Mesenchymal stem cell (in vitro differentiated cells and primary cell): ENCODE data around the gene SRD5A2. TPM values are rescaled to one million over a fixed set of nuclear protein-coding genes. Genes with fewer than 3 reads are reported as not detected.

Experiments
- DNase-seq: peaks from one replicate; pipeline ENCODE4 v3.0.0-alpha.2; 2013
- H2AFZ ChIP-seq: one replicate; pipeline ENCODE4 v1.6.1; 2013; ENCODE audit warnings: low read depth, mild to moderate bottlenecking, control low read depth, inconsistent platforms, low read length, moderate library complexity
- H2AK5ac ChIP-seq: 2 replicates; pipeline ENCODE4 v1.6.1; 2013; ENCODE audit warnings: low read length, moderate library complexity, mild to moderate bottlenecking, inconsistent platforms; ENCODE audit not compliant: severe bottlenecking
- H2BK120ac ChIP-seq: one replicate; pipeline ENCODE4 v1.6.1; 2013; ENCODE audit warnings: low read depth, mild to moderate bottlenecking, inconsistent platforms, low read length, moderate library complexity
- H2BK12ac ChIP-seq, 2 experiments: one replicate each; pipeline ENCODE4 v1.6.1; 2013; ENCODE audit warnings: inconsistent platforms in 2 of 2, low read length in 2 of 2, mild to moderate bottlenecking in 2 of 2, moderate library complexity in 2 of 2, control low read depth in 1 of 2
- H2BK15ac ChIP-seq: one replicate; pipeline ENCODE4 v1.6.1; 2013; ENCODE audit warnings: mild to moderate bottlenecking, low read depth, inconsistent platforms; ENCODE audit not compliant: poor library complexity, severe bottlenecking
- H2BK5ac ChIP-seq: 2 replicates; pipeline ENCODE4 v1.6.1; 2013; ENCODE audit warnings: low read depth, mild to moderate bottlenecking, low read length, control low read depth, inconsistent platforms; ENCODE audit not compliant: poor library complexity, severe bottlenecking
- H3K14ac ChIP-seq, 2 experiments: one replicate each; pipeline ENCODE4 v1.6.1; 2013; ENCODE audit warnings: inconsistent platforms in 2 of 2, low read length in 2 of 2, control low read depth in 1 of 2, mild to moderate bottlenecking in 1 of 2, moderate library complexity in 1 of 2
- H3K18ac ChIP-seq, 2 experiments: one replicate each; pipeline ENCODE4 v1.6.1; 2013; ENCODE audit warnings: inconsistent platforms in 2 of 2, low read length in 2 of 2, control low read depth in 1 of 2, low read depth in 1 of 2, mild to moderate bottlenecking in 1 of 2
- H3K23ac ChIP-seq, 2 experiments: one replicate each; pipeline ENCODE4 v1.6.1; 2013; ENCODE audit warnings: inconsistent platforms in 2 of 2, low read length in 2 of 2, mild to moderate bottlenecking in 2 of 2, moderate library complexity in 2 of 2, control low read depth in 1 of 2
- H3K27ac ChIP-seq: 2 replicates; pipeline ENCODE4 v1.5.1; 2013; ENCODE audit warnings: mild to moderate bottlenecking, moderate library complexity, low read length, control low read depth, inconsistent platforms; ENCODE audit not compliant: poor library complexity, severe bottlenecking
- H3K27me3 ChIP-seq, 2 experiments: 2 replicates each; pipeline versions ENCODE4 v1.6.1 to v1.7.0; 2013; ENCODE audit warnings: low read length in 2 of 2, mild to moderate bottlenecking in 2 of 2, moderate library complexity in 2 of 2, control low read depth in 1 of 2, inconsistent platforms in 1 of 2; ENCODE audit not compliant: control insufficient read depth in 1 of 2, insufficient read depth in 1 of 2
- H3K36me3 ChIP-seq, 2 experiments: 2 replicates each; pipeline versions ENCODE4 v1.6.1 to v1.7.0; 2013; ENCODE audit warnings: low read length in 2 of 2, control low read depth in 1 of 2, inconsistent platforms in 1 of 2, low read depth in 1 of 2, mild to moderate bottlenecking in 1 of 2; ENCODE audit not compliant: insufficient read depth in 2 of 2, control insufficient read depth in 1 of 2
- H3K4ac ChIP-seq, 2 experiments: one replicate each; pipeline ENCODE4 v1.6.1; 2013; ENCODE audit warnings: inconsistent platforms in 2 of 2, low read length in 2 of 2, mild to moderate bottlenecking in 2 of 2, moderate library complexity in 2 of 2, control low read depth in 1 of 2, low read depth in 1 of 2
- H3K4me1 ChIP-seq: 2 replicates; pipeline ENCODE4 v1.6.1; 2013; ENCODE audit warnings: low read depth, low read length, control low read depth; ENCODE audit not compliant: control insufficient read depth, insufficient read depth
- H3K4me2 ChIP-seq: 2 replicates; pipeline ENCODE4 v1.6.1; 2013; ENCODE audit warnings: low read length, mild to moderate bottlenecking, inconsistent platforms; ENCODE audit not compliant: poor library complexity, severe bottlenecking
- H3K4me3 ChIP-seq, 2 experiments: 2 replicates each; pipeline versions ENCODE4 v1.5.1 to v1.7.0; 2013; ENCODE audit warnings: low read length in 2 of 2, mild to moderate bottlenecking in 2 of 2, control low read depth in 1 of 2, low read depth in 1 of 2; ENCODE audit not compliant: insufficient read depth in 1 of 2
- H3K79me1 ChIP-seq: replicated peaks from 2 replicates; pipeline ENCODE4 v1.6.1; 2013; ENCODE audit warnings: mild to moderate bottlenecking, control low read depth, low read length, inconsistent platforms; ENCODE audit not compliant: poor library complexity, severe bottlenecking
- H3K9ac ChIP-seq: 2 replicates; pipeline ENCODE4 v1.7.0; 2013; ENCODE audit warnings: mild to moderate bottlenecking, low read length, moderate library complexity
- H3K9me3 ChIP-seq: 2 replicates; pipeline ENCODE4 v1.7.0; 2013; ENCODE audit warnings: mild to moderate bottlenecking, low read length; ENCODE audit not compliant: control insufficient read depth
- H4K8ac ChIP-seq: one replicate; pipeline ENCODE4 v1.6.1; 2013; ENCODE audit warnings: inconsistent platforms, mild to moderate bottlenecking, low read length, moderate library complexity
- H4K91ac ChIP-seq: one replicate; pipeline ENCODE4 v1.6.1; 2013; ENCODE audit warnings: mild to moderate bottlenecking, low read length, inconsistent platforms
- WGBS: methylation state at CpG from one replicate; pipeline ENCODE4 v1.1.7; 2013; ENCODE audit warnings: mixed read lengths; 5-methylcytosine and 5-hydroxymethylcytosine counted together
- polyA plus RNA-seq, 2 experiments: library from polyadenylated mRNA; stranded (reverse); fragments of 200-250 nt; gene quantifications; one replicate each; pipeline ENCODE4 v1.2.3, GENCODE V29; 2013

SRD5A2 gene, protein sequence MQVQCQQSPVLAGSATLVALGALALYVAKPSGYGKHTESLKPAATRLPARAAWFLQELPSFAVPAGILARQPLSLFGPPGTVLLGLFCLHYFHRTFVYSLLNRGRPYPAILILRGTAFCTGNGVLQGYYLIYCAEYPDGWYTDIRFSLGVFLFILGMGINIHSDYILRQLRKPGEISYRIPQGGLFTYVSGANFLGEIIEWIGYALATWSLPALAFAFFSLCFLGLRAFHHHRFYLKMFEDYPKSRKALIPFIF
- polyA plus RNA-seq (2013, experiment 1 of 2), result not detected
- polyA plus RNA-seq (2013, experiment 2 of 2), result not detected

DNA sequence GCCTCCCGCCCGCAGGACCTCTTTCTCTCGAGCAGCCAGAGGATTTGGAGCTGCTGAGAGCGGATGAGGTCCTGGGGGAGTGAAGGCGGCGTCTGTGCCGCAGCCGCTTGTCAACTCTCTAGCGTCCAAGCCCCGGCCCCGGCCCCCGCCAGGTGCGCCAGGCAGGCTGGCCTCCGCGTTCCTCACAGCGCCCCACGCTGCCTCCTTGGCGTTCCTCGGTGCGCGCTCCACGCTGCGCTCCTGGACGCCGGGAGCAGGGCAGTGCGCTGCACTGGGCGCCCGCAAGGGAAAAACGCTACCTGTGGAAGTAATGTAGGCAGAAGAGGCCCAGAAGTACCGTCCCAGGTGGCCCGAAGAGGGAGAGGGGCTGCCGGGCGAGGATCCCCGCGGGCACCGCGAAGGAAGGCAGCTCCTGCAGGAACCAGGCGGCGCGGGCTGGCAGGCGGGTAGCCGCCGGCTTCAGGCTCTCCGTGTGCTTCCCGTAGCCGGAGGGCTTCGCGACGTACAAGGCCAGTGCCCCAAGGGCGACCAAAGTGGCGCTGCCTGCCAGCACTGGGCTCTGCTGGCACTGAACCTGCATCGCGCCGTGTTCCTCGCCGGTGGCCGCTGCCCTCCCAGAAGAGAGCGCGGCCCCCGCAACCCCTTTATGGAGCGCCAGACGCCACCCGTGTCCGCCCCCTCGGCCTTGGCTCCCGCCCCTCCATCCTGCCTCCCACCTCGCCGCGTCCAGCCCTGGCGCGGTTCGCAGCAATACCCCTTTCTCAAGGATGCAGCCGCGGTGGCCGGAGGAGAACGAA lies at the start of gene SRD5A2:
Gene SRD5A2 (minus strand): TSS at position 618 of the 797 bp plus-strand sequence. CDS start 38 bp downstream, at position 580.
- H3K27me3 ChIP-seq, result peaks cover 38 to 39% of the 10 kb centered on the region in 2 experiments
- H2BK15ac ChIP-seq, result no peak within 1 kb of the TSS
- H3K4me1 ChIP-seq, result peaks cover 1% of the 10 kb centered on the region
- H3K14ac ChIP-seq, result no peak within 1 kb of the TSS
- H3K4me2 ChIP-seq, result no peak within 1 kb of the TSS
- no peak within 1 kb of the TSS for H2AK5ac ChIP-seq
- no peak within 1 kb of the TSS for H3K4me3 ChIP-seq
- H3K4ac ChIP-seq, result no peak within 1 kb of the TSS
- DNase-seq, result no peak
- H2BK12ac ChIP-seq, result no peak within 1 kb of the TSS
- no peak within 1 kb of the TSS for H3K23ac ChIP-seq
- H4K91ac ChIP-seq, result no peak within 1 kb of the TSS
- H3K18ac ChIP-seq, result no peak within 1 kb of the TSS
- no peak within 1 kb of the TSS for H2AFZ ChIP-seq
- H4K8ac ChIP-seq, result no peak within 1 kb of the TSS
- WGBS, result 39% methylated on average over 74 of the region's 76 CpGs
- H2BK120ac ChIP-seq, result no peak within 1 kb of the TSS
- no peaks in the 10 kb centered on the region for H3K36me3 ChIP-seq
- H3K9ac ChIP-seq, result no peak within 1 kb of the TSS
- H2BK5ac ChIP-seq, result no peak within 1 kb of the TSS
- peaks cover 16% of the 10 kb centered on the region for H3K9me3 ChIP-seq
- H3K27ac ChIP-seq, result no peak within 1 kb of the TSS
- H3K79me1 ChIP-seq, result no peaks in the 10 kb centered on the region

DNA sequence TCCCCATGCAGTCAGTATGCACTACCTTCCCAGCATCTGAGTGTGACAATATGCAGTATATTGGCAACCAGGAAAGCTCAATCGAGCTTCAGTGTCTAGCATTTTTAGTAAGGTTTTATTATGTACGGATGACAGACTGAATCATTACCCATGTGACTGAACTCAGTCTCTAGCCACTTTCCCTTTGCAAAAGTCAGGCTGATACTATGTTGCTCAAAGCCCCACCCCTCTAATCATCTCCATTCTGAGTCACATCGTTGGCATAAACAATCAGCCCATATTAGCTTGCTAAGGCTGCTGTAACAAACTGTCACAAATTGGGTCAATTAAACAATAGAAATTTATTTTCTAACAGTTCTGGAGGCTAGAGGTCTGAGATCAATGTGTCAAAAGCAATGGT lies 25.8 kb upstream of the SRD5A2 start:
- 84% methylated on average over 2 of the region's 3 CpGs for WGBS
- H4K91ac ChIP-seq, result no peak overlapping the region
- H3K36me3 ChIP-seq, result no peaks in the 10 kb centered on the region
- peaks cover 43% of the 10 kb centered on the region for H3K9me3 ChIP-seq
- no peak overlapping the region for H2BK12ac ChIP-seq
- H3K27ac ChIP-seq, result no peak overlapping the region
- no peak overlapping the region for H2AK5ac ChIP-seq
- H3K14ac ChIP-seq, result no peak overlapping the region
- H3K18ac ChIP-seq, result no peak overlapping the region
- H3K23ac ChIP-seq, result no peak overlapping the region
- H3K4me2 ChIP-seq, result no peak overlapping the region
- H3K4ac ChIP-seq, result no peak overlapping the region
- no peaks in the 10 kb centered on the region for H3K4me1 ChIP-seq
- H2AFZ ChIP-seq, result no peak overlapping the region
- no peaks in the 10 kb centered on the region for H3K79me1 ChIP-seq
- H4K8ac ChIP-seq, result no peak overlapping the region
- no peak overlapping the region for H3K9ac ChIP-seq
- no peak overlapping the region for H2BK120ac ChIP-seq
- no peak for DNase-seq
- H2BK15ac ChIP-seq, result no peak overlapping the region
- H2BK5ac ChIP-seq, result no peak overlapping the region
- no peaks in the 10 kb centered on the region for H3K27me3 ChIP-seq
- no peak overlapping the region for H3K4me3 ChIP-seq

- Histone ChIP-seq H3K4me3 (no peak overlapping the region), H3K4ac (no peak overlapping the region), H2BK120ac (no peak overlapping the region), H3K23ac (no peak overlapping the region), H2BK15ac (no peak overlapping the region), H4K91ac (no peak overlapping the region), H2BK12ac (no peak overlapping the region), H3K9ac (no peak overlapping the region), H3K14ac (no peak overlapping the region), H2AFZ (no peak overlapping the region), H3K79me1 (no peaks in the 10 kb centered on the region), H2BK5ac (no peak overlapping the region), H3K36me3 (no peaks in the 10 kb centered on the region), H3K18ac (no peak overlapping the region), H2AK5ac (no peak overlapping the region), H3K27ac (no peak overlapping the region), H3K4me1 (no peaks in the 10 kb centered on the region), H4K8ac (no peak overlapping the region), H3K4me2 (no peak overlapping the region), H3K9me3 (peaks cover 65% of the 10 kb centered on the region), H3K27me3 (no peaks in the 10 kb centered on the region)
- no peak for DNase-seq
Observed at GRCh38 chr2:31598694-31599093, 18.0 kb upstream of the SRD5A2 start.

- peaks cover 10 to 18% of the 10 kb centered on the region in 2 experiments for H3K27me3 ChIP-seq
- no peak overlapping the region for H2AK5ac ChIP-seq
- H2BK120ac ChIP-seq, result no peak overlapping the region
- H2BK5ac ChIP-seq, result no peak overlapping the region
- no peak overlapping the region for H3K23ac ChIP-seq
- no peak overlapping the region for H2AFZ ChIP-seq
- no peak overlapping the region for H2BK12ac ChIP-seq
- no peaks in the 10 kb centered on the region for H3K79me1 ChIP-seq
- no peak for DNase-seq
- H4K91ac ChIP-seq, result no peak overlapping the region
- no peak overlapping the region for H3K18ac ChIP-seq
- no peak overlapping the region for H3K4ac ChIP-seq
- no peak overlapping the region for H3K9ac ChIP-seq
- no peak overlapping the region for H2BK15ac ChIP-seq
- no peak overlapping the region for H4K8ac ChIP-seq
- no peaks in the 10 kb centered on the region for H3K36me3 ChIP-seq
- H3K27ac ChIP-seq, result no peak overlapping the region
- peaks cover 16% of the 10 kb centered on the region for H3K9me3 ChIP-seq
- no peak overlapping the region for H3K4me3 ChIP-seq
- H3K14ac ChIP-seq, result no peak overlapping the region
- H3K4me2 ChIP-seq, result no peak overlapping the region
- no peaks in the 10 kb centered on the region for H3K4me1 ChIP-seq
Observed at GRCh38 chr2:31586230-31586629, 5.5 kb upstream of the SRD5A2 start.
